Skeletal muscle tissue (tissue), 4 donors: ENCODE measurements around the gene AGBL5. TPM values are rescaled to one million over a fixed set of nuclear protein-coding genes. Genes with fewer than 3 reads are reported as not detected.

Source experiments
- H3K27ac ChIP-seq: one replicate; pipeline ENCODE4 v1.7.0; 2013; ENCODE audit warnings: mild to moderate bottlenecking, low read depth, low read length, inconsistent platforms
- H3K27me3 ChIP-seq, 3 donors: one replicate each; pipeline ENCODE4 v1.7.0; 2013; ENCODE audit warnings: low read length in 3 of 3; ENCODE audit not compliant: control insufficient read depth in 3 of 3, insufficient read depth in 3 of 3
- H3K36me3 ChIP-seq, 3 donors: one replicate each; pipeline ENCODE4 v1.7.0; 2013; ENCODE audit warnings: low read length in 3 of 3; ENCODE audit not compliant: control insufficient read depth in 3 of 3, insufficient read depth in 3 of 3
- H3K4me1 ChIP-seq, 3 donors: one replicate each; pipeline ENCODE4 v1.7.0; 2013; ENCODE audit warnings: low read length in 3 of 3, mild to moderate bottlenecking in 3 of 3; ENCODE audit not compliant: control insufficient read depth in 3 of 3, insufficient read depth in 3 of 3
- H3K4me3 ChIP-seq, 3 donors: one replicate each; pipeline ENCODE4 v1.7.0; 2013; ENCODE audit warnings: low read length in 3 of 3
- H3K9ac ChIP-seq, 3 donors: one replicate each; pipeline ENCODE4 v1.7.0; 2013; ENCODE audit warnings: low read length in 3 of 3, mild to moderate bottlenecking in 3 of 3, moderate library complexity in 2 of 3, low read depth in 1 of 3
- H3K9me3 ChIP-seq, 3 donors: one replicate each; pipeline ENCODE4 v1.7.0; 2013; ENCODE audit warnings: low read length in 3 of 3; ENCODE audit not compliant: control insufficient read depth in 3 of 3
- total RNA-seq: library from RNA; depleted of rRNA; stranded (reverse); fragments of >200 nt; gene quantifications from one replicate; pipeline ENCODE4 v1.2.3, GENCODE V29; 2014
- donor health status: Osteomylitis.

Gene AGBL5
- total RNA-seq, 1 donor from 2014 or later = 6.8 TPM

GRCh38 chr2:27095745-27096651, 44.5 kb downstream of the AGBL5 start:
- H3K9ac ChIP-seq = peak overlapping the region in 2 of 3 donors; percentile 81 to 90
- H3K36me3 ChIP-seq = peaks cover 0 to 7% (median 0%) of the 10 kb centered on the region in 3 donors
- peaks cover 11 to 16% (median 13%) of the 10 kb centered on the region in 3 donors for H3K4me1 ChIP-seq
- H3K27me3 ChIP-seq = no peaks in the 10 kb centered on the region
- peak overlapping the region; percentile 54 for H3K27ac ChIP-seq
- no peaks in the 10 kb centered on the region for H3K9me3 ChIP-seq
- H3K4me3 ChIP-seq = peak overlapping the region; percentile 60 to 77 (median 63)

GRCh38 chr2:27096748-27097297, 45.4 kb downstream of the AGBL5 start:
- peak overlapping the region in 2 of 3 donors; percentile 81 to 90 for H3K9ac ChIP-seq
- H3K36me3 ChIP-seq = peaks cover 0 to 7% (median 0%) of the 10 kb centered on the region in 3 donors
- H3K27me3 ChIP-seq = no peaks in the 10 kb centered on the region
- H3K27ac ChIP-seq = peak overlapping the region; percentile 54
- no peaks in the 10 kb centered on the region for H3K9me3 ChIP-seq
- H3K4me3 ChIP-seq = peak overlapping the region; percentile 60 to 77 (median 63)
- peaks cover 11 to 16% (median 13%) of the 10 kb centered on the region in 3 donors for H3K4me1 ChIP-seq

GRCh38 chr2:27097341-27097740, 45.9 kb downstream of the AGBL5 start:
- Histone ChIP-seq H3K9ac (no peak overlapping the region), H3K27me3 (no peaks in the 10 kb centered on the region), H3K27ac (no peak overlapping the region), H3K4me3 (no peak overlapping the region), H3K36me3 (peaks cover 0 to 5% (median 0%) of the 10 kb centered on the region in 3 donors), H3K9me3 (no peaks in the 10 kb centered on the region), H3K4me1 (peaks cover 11 to 16% (median 13%) of the 10 kb centered on the region in 3 donors)

- H3K36me3 ChIP-seq = peaks cover 0 to 2% (median 0%) of the 10 kb centered on the region in 3 donors
- H3K9ac ChIP-seq = no peak overlapping the region
- H3K4me3 ChIP-seq = no peak overlapping the region
- no peak overlapping the region for H3K27ac ChIP-seq
- H3K27me3 ChIP-seq = no peaks in the 10 kb centered on the region
- H3K4me1 ChIP-seq = peaks cover 11 to 16% (median 13%) of the 10 kb centered on the region in 3 donors
- no peaks in the 10 kb centered on the region for H3K9me3 ChIP-seq
These were observed 48.0 kb downstream of the AGBL5 start for GRCh38 chr2:27099334-27099955.

GRCh38 chr2:27100036-27100435, 48.6 kb downstream of the AGBL5 start:
- Histone ChIP-seq H3K9me3 (no peaks in the 10 kb centered on the region), H3K36me3 (peaks cover 0 to 2% (median 0%) of the 10 kb centered on the region in 3 donors), H3K4me1 (peaks cover 11 to 16% (median 13%) of the 10 kb centered on the region in 3 donors), H3K9ac (no peak overlapping the region), H3K4me3 (no peak overlapping the region), H3K27me3 (no peaks in the 10 kb centered on the region), H3K27ac (no peak overlapping the region)

- no peak overlapping the region for H3K27ac ChIP-seq
- H3K27me3 ChIP-seq = no peaks in the 10 kb centered on the region
- H3K9me3 ChIP-seq = no peaks in the 10 kb centered on the region
- H3K4me1 ChIP-seq = no peaks in the 10 kb centered on the region
- peaks cover 0 to 2% (median 0%) of the 10 kb centered on the region in 3 donors for H3K36me3 ChIP-seq
- no peak overlapping the region for H3K9ac ChIP-seq
- H3K4me3 ChIP-seq = no peak overlapping the region
These were observed 50.9 kb downstream of the AGBL5 start for GRCh38 chr2:27102329-27102728.

GRCh38 chr2:27105981-27106380, 54.5 kb downstream of the AGBL5 start:
- no peaks in the 10 kb centered on the region for H3K27me3 ChIP-seq
- no peaks in the 10 kb centered on the region for H3K36me3 ChIP-seq
- no peaks in the 10 kb centered on the region for H3K9me3 ChIP-seq
- no peak overlapping the region for H3K27ac ChIP-seq
- H3K4me3 ChIP-seq = no peak overlapping the region
- H3K9ac ChIP-seq = no peak overlapping the region
- no peaks in the 10 kb centered on the region for H3K4me1 ChIP-seq

- Histone ChIP-seq H3K36me3 (no peaks in the 10 kb centered on the region), H3K27me3 (no peaks in the 10 kb centered on the region), H3K9ac (peak overlapping the region in 1 of 3 donors; percentile 25), H3K27ac (no peak overlapping the region), H3K9me3 (no peaks in the 10 kb centered on the region), H3K4me3 (no peak overlapping the region), H3K4me1 (no peaks in the 10 kb centered on the region)
These were observed 56.8 kb downstream of the AGBL5 start for GRCh38 chr2:27108221-27108620.

- H3K27me3 ChIP-seq = no peaks in the 10 kb centered on the region
- H3K4me1 ChIP-seq = no peaks in the 10 kb centered on the region
- no peaks in the 10 kb centered on the region for H3K9me3 ChIP-seq
- no peak overlapping the region for H3K4me3 ChIP-seq
- no peak overlapping the region for H3K27ac ChIP-seq
- H3K36me3 ChIP-seq = no peaks in the 10 kb centered on the region
- no peak overlapping the region for H3K9ac ChIP-seq
These were observed 57.6 kb downstream of the AGBL5 start for GRCh38 chr2:27109083-27109482.
